ENCODE data around the gene C18orf32.

Gene C18orf32

GRCh38 chr18:49443837-49444236 is 43.2 kb downstream of the C18orf32 start:
- TF ChIP-seq TAF1 (IDR thresholded peaks at IDR 0.05; ENCODE audit: borderline replicate concordance, insufficient read depth, low read length) (no peak), FOXP2 (optimal IDR thresholded peaks at IDR 0.05; ENCODE audit: borderline replicate concordance, extremely low read depth, extremely low read length, insufficient read depth) (no peak), POLR2AphosphoS5 (IDR thresholded peaks at IDR 0.05; ENCODE audit: low read depth, low read length) (no peak), SIN3A (IDR thresholded peaks at IDR 0.05; ENCODE audit: borderline replicate concordance, insufficient read depth, low read length) (no peak)
- TF ChIP-seq, protein P1, sequence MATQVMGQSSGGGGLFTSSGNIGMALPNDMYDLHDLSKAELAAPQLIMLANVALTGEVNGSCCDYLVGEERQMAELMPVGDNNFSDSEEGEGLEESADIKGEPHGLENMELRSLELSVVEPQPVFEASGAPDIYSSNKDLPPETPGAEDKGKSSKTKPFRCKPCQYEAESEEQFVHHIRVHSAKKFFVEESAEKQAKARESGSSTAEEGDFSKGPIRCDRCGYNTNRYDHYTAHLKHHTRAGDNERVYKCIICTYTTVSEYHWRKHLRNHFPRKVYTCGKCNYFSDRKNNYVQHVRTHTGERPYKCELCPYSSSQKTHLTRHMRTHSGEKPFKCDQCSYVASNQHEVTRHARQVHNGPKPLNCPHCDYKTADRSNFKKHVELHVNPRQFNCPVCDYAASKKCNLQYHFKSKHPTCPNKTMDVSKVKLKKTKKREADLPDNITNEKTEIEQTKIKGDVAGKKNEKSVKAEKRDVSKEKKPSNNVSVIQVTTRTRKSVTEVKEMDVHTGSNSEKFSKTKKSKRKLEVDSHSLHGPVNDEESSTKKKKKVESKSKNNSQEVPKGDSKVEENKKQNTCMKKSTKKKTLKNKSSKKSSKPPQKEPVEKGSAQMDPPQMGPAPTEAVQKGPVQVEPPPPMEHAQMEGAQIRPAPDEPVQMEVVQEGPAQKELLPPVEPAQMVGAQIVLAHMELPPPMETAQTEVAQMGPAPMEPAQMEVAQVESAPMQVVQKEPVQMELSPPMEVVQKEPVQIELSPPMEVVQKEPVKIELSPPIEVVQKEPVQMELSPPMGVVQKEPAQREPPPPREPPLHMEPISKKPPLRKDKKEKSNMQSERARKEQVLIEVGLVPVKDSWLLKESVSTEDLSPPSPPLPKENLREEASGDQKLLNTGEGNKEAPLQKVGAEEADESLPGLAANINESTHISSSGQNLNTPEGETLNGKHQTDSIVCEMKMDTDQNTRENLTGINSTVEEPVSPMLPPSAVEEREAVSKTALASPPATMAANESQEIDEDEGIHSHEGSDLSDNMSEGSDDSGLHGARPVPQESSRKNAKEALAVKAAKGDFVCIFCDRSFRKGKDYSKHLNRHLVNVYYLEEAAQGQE (IDR thresholded peaks at IDR 0.05; ENCODE audit: insufficient read depth in 1 of 2, low read depth in 2 of 2, low read length in 2 of 2): no peak

- no peak for TF ChIP-seq SIN3A (IDR thresholded peaks at IDR 0.05; ENCODE audit: borderline replicate concordance, insufficient read depth, low read length)
- TF ChIP-seq, protein P1 (IDR thresholded peaks at IDR 0.05; ENCODE audit: insufficient read depth in 1 of 2, low read depth in 2 of 2, low read length in 2 of 2): no peak
These were observed 45.6 kb downstream of the C18orf32 start for GRCh38 chr18:49441338-49441938.

DNA sequence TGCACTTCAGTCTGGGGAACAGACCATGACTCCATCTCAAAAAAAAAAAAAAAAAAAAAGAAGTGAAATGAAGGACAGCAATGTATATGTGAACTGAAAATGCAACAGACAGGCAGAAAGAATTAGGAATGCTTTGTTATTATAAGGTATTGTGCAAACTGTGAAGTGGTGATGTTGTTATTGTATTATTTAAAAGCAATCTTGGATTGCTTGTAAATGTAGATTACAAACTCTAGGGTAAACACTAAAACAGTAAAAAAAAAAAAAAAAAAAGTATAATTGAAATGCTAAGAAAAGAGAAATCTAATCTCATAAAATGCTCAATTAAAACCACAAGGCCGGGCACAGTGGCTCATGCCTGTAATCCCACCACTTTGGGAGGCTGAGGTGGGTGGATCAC is 51.9 kb downstream of the C18orf32 start:
- TF ChIP-seq POLR2AphosphoS5 (IDR thresholded peaks at IDR 0.05; ENCODE audit: low read depth, low read length): no peak
- TF ChIP-seq, protein P1 (IDR thresholded peaks at IDR 0.05; ENCODE audit: insufficient read depth in 1 of 2, low read depth in 2 of 2, low read length in 2 of 2): no peak
- TF ChIP-seq SIN3A (IDR thresholded peaks at IDR 0.05; ENCODE audit: borderline replicate concordance, insufficient read depth, low read length): no peak
- no peak for TF ChIP-seq TAF1 (IDR thresholded peaks at IDR 0.05; ENCODE audit: borderline replicate concordance, insufficient read depth, low read length)
- no peak for TF ChIP-seq FOXP2 (optimal IDR thresholded peaks at IDR 0.05; ENCODE audit: borderline replicate concordance, extremely low read depth, extremely low read length, insufficient read depth)

- TF ChIP-seq, protein P1 (IDR thresholded peaks at IDR 0.05; ENCODE audit: insufficient read depth in 1 of 2, low read depth in 2 of 2, low read length in 2 of 2): no peak
- TF ChIP-seq FOXP2 (optimal IDR thresholded peaks at IDR 0.05; ENCODE audit: borderline replicate concordance, extremely low read depth, extremely low read length, insufficient read depth) (no peak), TAF1 (IDR thresholded peaks at IDR 0.05; ENCODE audit: borderline replicate concordance, insufficient read depth, low read length) (no peak), POLR2AphosphoS5 (IDR thresholded peaks at IDR 0.05; ENCODE audit: low read depth, low read length) (no peak), SIN3A (IDR thresholded peaks at IDR 0.05; ENCODE audit: borderline replicate concordance, insufficient read depth, low read length) (no peak)
These were observed 54.4 kb downstream of the C18orf32 start for GRCh38 chr18:49432602-49433001.

Measured in PFSK-1 (cell line).